ENCODE data around the gene TBK1.

The TBK1 gene

GRCh38 chr12:64451687-64452558, at the start of gene TBK1:
TBK1 (plus strand) TSS chr12:64452120; CDS start chr12:64455871, 3,751 bp downstream.
- in situ Hi-C loops (cut with HindIII; ENCODE audit: low sequenced_read_pairs), result loop anchor here (5.0 kb wide), 1 partner anchor 45 kb away; no protein-coding TSS in a partner anchor

GRCh38 chr12:64402181-64402580, 49.7 kb upstream of the TBK1 start:
- in situ Hi-C loops (cut with HindIII; ENCODE audit: low sequenced_read_pairs), result no loop called here

- in situ Hi-C loops (cut with HindIII; ENCODE audit: low sequenced_read_pairs), result no loop called here
Observed at GRCh38 chr12:64403707-64404469, 48.0 kb upstream of the TBK1 start, which contains the start of gene XPOT. XPOT (plus strand) TSS chr12:64404392; CDS start chr12:64410036, 5,644 bp downstream.

GRCh38 chr12:64404470-64405256, 47.3 kb upstream of the TBK1 start:
- in situ Hi-C loops (cut with HindIII; ENCODE audit: low sequenced_read_pairs), result loop anchor here (5.0 kb wide), 1 partner anchor 48 kb away; the partner anchor contains the start of gene TBK1

GRCh38 chr12:64407342-64408223, 44.3 kb upstream of the TBK1 start:
- in situ Hi-C loops (cut with HindIII; ENCODE audit: low sequenced_read_pairs), result loop anchor here (5.0 kb wide), 1 partner anchor 45 kb away; the partner anchor contains the start of gene TBK1

- in situ Hi-C loops (cut with HindIII; ENCODE audit: low sequenced_read_pairs), result no loop called here
Observed at GRCh38 chr12:64411427-64411826, 40.5 kb upstream of the TBK1 start.

GRCh38 chr12:64412459-64412858, 39.5 kb upstream of the TBK1 start:
- in situ Hi-C loops (cut with HindIII; ENCODE audit: low sequenced_read_pairs), result no loop called here

- in situ Hi-C loops (cut with HindIII; ENCODE audit: low sequenced_read_pairs), result no loop called here
Observed at GRCh38 chr12:64413884-64414283, 38.0 kb upstream of the TBK1 start.

GRCh38 chr12:64418209-64418608, 33.7 kb upstream of the TBK1 start:
- in situ Hi-C loops (cut with HindIII; ENCODE audit: low sequenced_read_pairs), result no loop called here

GRCh38 chr12:64419696-64420095, 32.2 kb upstream of the TBK1 start:
- in situ Hi-C loops (cut with HindIII; ENCODE audit: low sequenced_read_pairs), result no loop called here

- in situ Hi-C loops (cut with HindIII; ENCODE audit: low sequenced_read_pairs), result no loop called here
Observed at GRCh38 chr12:64427988-64428387, 23.9 kb upstream of the TBK1 start.

GRCh38 chr12:64428956-64429355, 23.0 kb upstream of the TBK1 start:
- in situ Hi-C loops (cut with HindIII; ENCODE audit: low sequenced_read_pairs), result no loop called here

- in situ Hi-C loops (cut with HindIII; ENCODE audit: low sequenced_read_pairs), result no loop called here
Observed at GRCh38 chr12:64430886-64431285, 21.0 kb upstream of the TBK1 start.

- in situ Hi-C loops (cut with HindIII; ENCODE audit: low sequenced_read_pairs), result no loop called here
Observed at GRCh38 chr12:64431791-64432190, 20.1 kb upstream of the TBK1 start.

- in situ Hi-C loops (cut with HindIII; ENCODE audit: low sequenced_read_pairs), result no loop called here
Observed at GRCh38 chr12:64433915-64434314, 18.0 kb upstream of the TBK1 start.

GRCh38 chr12:64440100-64440499, 11.8 kb upstream of the TBK1 start:
- in situ Hi-C loops (cut with HindIII; ENCODE audit: low sequenced_read_pairs), result loop anchor here (5.0 kb wide), 1 partner anchor 47 kb away; no protein-coding TSS in a partner anchor

- in situ Hi-C loops (cut with HindIII; ENCODE audit: low sequenced_read_pairs), result no loop called here
Observed at GRCh38 chr12:64445490-64445889, 6.4 kb upstream of the TBK1 start.

GRCh38 chr12:64446295-64446694, 5.6 kb upstream of the TBK1 start:
- in situ Hi-C loops (cut with HindIII; ENCODE audit: low sequenced_read_pairs), result no loop called here

GRCh38 chr12:64450057-64450640, 1.8 kb upstream of the TBK1 start:
- in situ Hi-C loops (cut with HindIII; ENCODE audit: low sequenced_read_pairs), result loop anchor here (5.0 kb wide), 1 partner anchor 43 kb away; no protein-coding TSS in a partner anchor
